ENCODE results near the gene ZFYVE19. TPM values are rescaled to one million over a fixed set of nuclear protein-coding genes. Genes with fewer than 3 reads are reported as not detected.
"Not testable (repeated sequence)": the region's sequence is repeated elsewhere in the genome, so short reads cannot be mapped to it uniquely, and the experiment has no call there.

Gene ZFYVE19
- total RNA-seq, 1 donor from 2014 or later: 35.4 TPM

DNA sequence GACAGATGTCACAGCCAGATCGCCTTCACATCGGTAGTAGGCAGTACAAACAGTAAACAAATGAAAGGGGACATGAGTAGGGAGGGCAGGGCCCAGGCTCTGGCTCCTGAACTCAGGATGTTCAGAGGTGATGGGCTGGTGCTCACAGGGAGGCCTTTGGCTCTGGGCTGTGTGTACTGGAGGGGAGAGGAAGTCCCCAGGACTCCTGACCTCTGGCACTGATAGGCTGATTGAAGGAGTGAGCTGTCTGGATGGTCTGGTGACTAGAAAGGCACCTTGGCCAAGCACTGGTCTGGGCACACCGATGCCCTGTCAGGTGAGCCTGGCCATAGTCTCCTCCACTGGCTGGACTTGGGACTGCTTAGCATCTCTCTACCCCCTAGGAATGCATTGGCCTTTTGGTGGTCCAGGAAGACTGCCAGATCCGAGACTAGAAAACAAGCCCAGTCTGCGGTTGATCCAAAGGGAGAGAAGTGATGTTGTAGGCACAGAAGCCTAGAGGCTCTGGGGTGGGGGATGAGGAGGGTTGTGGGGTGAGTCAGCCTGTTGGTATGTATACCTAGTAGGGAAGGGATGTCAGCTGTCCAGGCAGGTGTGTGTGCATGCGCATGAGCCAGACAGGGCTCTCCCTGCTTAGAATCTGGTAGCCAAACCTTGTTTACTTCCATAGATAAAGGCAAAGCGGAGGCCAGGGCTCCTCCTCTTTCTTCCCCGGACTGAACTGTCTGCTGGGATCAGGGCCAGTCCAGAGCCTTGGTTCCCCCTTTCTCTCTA lies 38.8 kb downstream of the ZFYVE19 start:
- intact Hi-C loops (cut with micrococcal nuclease): no loop called here

DNA sequence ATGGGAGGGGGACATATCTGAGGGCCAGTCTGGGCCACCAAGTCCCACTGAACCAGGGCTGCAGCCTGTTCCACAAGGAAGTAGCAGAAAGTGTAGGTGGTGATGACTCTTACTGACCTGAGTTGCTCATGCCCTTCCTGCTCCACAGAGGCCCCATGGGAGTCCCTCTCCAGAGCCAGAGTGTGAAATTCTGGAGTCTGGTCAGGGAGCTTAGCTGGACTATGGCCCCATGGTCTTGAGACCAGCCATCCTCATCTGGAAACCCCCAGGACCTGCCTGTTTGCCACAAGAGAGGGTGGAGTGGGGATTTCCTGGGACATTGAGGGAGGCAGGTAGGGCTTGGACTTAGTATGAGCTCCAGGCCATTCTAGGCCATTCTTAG lies 39.9 kb downstream of the ZFYVE19 start:
- intact Hi-C loops (cut with micrococcal nuclease): no loop called here

DNA sequence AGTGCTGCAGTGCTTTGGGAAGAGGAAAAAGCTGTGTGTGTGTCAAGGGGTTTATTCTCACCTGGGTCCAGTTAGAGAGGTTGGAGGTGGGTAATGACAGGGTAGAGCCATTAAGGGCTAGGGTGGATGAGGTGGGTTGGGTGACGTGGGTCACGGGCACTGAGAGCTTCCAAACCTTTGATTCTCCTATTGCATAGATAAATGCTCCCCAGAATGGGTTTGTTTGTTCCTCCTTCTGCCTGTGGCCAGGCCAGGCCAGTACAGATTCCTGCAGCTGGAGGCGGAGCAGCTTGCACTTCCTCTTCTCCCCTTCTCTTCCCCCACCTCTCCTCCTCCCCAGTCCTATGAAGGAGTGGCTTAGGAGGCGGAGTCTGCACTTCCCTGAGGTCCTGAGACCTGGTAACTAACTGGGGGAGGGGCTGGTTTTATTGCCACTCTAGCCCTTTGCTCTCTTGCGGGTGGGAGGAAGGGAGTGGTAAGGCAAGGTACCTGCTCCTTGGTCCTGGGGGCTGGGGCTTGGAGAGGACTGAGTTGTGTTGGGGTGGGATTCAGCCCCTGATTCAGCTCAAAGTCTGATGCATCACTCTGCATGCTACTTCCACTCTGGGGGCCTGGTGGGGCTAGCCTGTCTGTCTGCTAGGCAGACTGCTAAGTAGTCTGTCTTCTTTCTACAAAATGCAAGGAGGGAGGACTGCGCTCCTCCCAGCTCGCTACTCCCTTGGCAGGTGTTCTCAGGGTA lies 40.5 kb downstream of the ZFYVE19 start:
- intact Hi-C loops (cut with micrococcal nuclease): no loop called here

DNA sequence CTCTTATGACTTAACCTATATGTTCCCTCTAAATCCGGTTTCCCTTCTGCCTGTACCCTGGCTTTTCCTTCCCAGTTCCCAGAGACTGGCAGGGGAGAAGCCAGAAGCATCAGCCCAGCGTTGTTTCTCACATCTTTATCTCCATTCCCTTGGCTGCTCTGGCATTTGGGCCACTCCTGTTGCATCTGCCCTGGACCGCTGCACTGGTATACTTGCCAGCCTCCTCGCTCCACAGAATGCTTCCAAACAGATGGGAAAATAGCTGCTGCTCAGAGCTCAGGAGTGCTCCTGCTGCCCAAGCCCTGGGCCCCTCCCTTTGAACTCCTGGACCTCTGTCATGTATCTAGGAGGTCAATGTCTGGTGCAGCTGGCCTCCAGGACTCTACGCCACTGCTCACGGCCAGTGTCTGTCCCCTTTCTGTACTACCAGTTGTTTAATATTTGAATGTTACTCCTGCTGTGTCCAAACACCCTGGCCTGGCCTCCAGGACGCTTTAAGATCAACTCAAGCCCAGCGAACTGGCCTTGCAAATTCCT lies 43.8 kb downstream of the ZFYVE19 start:
- intact Hi-C loops (cut with micrococcal nuclease): no loop called here

DNA sequence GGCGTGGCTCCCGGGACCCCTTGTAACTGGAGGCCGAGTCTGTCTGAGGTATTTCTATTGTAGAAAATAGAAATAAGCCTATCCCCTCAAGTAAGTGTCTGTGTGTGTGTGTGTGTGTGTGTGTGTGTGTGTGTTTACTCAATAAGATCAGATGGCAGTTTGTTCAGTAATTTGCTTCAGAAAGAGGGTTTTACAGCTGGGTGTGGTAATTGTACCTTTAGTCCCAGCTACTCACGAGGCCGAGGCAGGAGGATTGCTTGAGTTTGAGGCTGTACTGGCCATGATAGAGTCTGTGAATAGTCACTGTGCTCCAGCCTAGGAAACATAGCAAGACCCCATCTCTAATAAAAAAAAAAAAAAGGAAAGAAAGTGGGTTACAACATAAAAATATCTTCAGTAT lies 45.6 kb downstream of the ZFYVE19 start:
- intact Hi-C loops (cut with micrococcal nuclease): no loop called here

DNA sequence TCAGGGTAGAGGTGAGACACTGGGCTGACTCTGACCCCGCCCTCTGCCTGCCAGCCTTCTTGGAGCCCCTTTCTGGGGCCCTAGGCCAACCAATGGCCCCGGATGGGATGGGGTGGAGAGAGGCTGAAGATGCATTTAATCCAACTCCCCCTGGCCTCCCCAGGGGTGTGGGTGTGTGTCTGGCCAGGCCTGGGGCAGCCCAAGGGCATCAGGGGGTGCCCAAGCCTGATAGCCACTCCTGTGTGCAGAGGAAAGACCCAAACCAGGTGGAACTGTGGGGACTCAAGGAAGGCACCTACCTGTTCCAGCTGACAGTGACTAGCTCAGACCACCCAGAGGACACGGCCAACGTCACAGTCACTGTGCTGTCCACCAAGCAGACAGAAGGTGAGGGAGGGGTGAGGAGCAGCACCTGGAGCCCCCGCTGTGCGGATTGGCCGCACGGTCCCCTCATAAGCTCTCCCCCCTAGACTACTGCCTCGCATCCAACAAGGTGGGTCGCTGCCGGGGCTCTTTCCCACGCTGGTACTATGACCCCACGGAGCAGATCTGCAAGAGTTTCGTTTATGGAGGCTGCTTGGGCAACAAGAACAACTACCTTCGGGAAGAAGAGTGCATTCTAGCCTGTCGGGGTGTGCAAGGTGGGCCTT lies 46.5 kb downstream of the ZFYVE19 start:
- intact Hi-C loops (cut with micrococcal nuclease): no loop called here

DNA sequence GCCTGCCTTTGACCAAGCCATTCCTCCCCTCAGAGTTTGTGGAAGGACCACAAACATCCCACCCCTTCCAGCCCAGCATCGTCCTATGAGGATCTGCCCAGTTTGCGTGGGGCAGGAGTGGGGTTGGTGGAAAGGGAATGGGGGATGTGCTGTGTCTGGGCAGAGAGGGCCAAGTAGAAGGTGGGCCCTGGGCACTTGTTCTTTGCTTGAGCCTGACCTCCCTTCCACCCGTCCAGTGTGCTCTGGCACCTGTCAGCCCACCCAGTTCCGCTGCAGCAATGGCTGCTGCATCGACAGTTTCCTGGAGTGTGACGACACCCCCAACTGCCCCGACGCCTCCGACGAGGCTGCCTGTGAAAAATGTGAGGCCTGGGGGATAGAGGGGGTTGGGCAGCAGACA lies 47.3 kb downstream of the ZFYVE19 start:
- intact Hi-C loops (cut with micrococcal nuclease): no loop called here

DNA sequence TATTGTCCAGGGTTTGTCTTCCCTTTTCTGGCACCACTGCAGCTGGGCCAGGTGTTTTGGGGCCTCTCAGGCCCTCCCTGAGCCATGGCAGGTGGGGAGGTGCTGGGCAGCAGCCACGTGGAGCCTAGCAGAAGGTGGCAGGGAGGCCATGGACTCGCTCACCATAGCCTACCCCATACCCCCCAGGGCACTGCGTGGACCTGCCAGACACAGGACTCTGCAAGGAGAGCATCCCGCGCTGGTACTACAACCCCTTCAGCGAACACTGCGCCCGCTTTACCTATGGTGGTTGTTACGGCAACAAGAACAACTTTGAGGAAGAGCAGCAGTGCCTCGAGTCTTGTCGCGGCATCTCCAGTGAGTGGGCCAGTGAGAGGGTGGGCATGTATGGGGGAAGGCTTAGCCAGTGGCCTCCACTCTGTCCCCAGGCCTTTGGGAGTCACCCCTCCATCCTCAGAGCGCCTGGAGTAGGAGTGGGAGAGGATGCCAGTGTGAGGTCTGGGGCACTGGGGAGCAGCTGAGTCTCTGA lies 48.9 kb downstream of the ZFYVE19 start:
- intact Hi-C loops (cut with micrococcal nuclease): no loop called here

DNA sequence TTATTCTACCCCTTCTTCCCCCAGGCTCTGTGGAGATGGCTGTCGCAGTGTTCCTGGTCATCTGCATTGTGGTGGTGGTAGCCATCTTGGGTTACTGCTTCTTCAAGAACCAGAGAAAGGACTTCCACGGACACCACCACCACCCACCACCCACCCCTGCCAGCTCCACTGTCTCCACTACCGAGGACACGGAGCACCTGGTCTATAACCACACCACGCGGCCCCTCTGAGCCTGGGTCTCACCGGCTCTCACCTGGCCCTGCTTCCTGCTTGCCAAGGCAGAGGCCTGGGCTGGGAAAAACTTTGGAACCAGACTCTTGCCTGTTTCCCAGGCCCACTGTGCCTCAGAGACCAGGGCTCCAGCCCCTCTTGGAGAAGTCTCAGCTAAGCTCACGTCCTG lies 49.9 kb downstream of the ZFYVE19 start:
- intact Hi-C loops (cut with micrococcal nuclease): no loop called here

DNA sequence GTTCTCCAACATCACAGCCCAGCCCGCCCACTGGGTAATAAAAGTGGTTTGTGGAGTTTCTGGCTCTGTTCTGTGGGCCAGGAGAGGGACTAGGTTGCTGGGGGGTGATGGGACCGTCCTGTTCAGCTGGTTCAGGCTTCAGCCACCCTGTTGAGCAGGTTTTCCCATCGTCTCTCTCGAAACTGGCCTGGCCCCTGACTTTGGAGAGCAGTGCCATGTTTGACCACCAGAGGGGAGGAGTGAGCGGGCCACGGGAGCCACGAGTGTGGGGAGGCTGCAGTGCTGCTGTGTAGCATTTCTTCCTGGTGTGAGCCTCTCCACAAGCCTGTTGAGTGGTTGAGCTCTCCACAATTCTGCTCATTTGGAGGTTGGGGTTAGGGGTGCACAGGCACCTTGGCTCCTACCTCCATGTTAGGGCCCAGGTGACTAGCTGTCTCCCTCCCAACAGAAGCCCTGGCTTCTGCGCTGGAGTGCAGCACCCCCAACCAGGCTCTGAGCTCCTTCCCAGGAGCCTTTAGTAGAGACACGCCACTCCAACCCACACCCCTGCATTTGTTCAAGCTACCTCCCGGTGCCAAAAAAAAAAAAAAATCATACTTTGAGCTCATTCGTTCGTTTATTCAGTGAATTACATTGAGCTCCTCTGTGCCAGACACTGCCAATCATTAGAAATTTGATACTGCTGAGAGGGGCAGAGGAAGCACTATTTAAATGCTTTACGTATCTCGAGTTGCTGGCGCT lies 50.9 kb downstream of the ZFYVE19 start:
- intact Hi-C loops (cut with micrococcal nuclease): no loop called here

DNA sequence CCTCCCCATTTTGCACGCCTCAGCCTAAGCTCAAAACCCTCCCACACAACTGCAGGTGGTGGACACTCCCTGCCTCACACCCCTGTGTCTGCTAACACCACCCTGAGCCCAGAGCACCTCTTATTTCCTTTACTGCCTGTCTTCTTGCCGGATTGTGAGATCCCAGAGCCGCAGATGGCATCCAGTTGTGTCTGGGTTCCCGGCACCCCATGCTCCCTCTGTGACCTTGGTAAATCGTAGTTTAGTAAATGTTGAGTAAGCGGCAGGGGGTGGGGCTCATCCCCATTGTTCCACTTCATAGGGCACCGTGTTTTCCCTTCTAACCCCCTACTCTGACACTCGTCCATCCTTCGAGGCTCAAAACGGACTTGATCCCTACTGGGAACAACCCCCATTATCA lies 51.8 kb downstream of the ZFYVE19 start:
- intact Hi-C loops (cut with micrococcal nuclease): loop anchor here (1.0 kb wide), 1 partner anchor 36 kb away; the partner anchor contains the start of gene VPS18

DNA sequence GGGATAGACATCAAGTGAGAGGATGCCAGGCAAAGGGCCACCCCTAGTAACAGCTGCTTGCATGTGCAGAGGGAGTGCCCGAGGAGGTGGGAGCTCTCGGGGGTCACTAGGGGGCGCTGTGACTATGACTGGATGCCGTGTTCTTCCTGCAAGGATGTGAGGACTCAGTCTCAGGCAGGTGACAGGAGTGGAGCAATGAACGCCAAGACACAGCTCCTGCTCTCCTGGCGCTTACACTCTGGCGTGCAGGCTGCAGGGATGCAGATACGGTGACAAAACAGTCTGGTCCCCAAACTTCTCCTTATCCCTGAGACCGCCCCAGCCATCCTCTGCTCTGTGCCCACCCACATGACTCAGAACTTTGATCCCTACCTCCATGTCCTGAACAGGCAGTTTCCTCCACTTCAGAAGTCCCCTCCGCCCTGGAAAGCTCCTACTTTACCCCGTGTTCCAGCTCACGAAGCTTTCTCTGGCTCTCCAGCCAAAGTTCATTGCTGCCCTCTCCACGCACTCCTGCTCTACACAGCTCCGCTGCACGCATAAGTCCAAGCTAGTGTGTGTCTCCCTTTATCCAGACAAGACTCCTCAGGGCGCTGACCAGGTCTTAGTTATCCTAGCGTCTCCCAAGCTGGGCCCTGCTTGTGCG lies 52.4 kb downstream of the ZFYVE19 start:
- intact Hi-C loops (cut with micrococcal nuclease): loop anchor here (1.0 kb wide), 1 partner anchor 35 kb away; the partner anchor contains the start of gene VPS18

DNA sequence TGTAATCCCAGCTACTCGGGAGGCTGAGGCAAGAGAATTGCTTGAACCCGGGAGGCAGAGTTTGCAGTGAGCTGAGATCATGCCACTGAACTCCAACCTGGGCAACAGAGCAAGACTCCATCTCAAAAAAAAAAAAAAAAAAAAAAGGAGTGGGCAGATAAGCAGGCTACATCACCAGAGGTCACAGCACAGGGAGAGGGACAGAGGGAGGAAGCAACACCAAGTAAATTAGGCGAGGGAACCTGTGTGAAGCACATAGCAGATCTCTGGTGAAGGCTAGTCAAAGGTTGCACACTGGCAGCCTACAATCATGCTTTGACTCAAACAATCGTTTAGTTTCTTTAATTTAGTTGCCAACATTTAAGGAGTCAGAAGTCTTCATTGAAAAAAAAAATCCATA lies 54.3 kb downstream of the ZFYVE19 start:
- intact Hi-C loops (cut with micrococcal nuclease): not testable (repeated sequence)

DNA sequence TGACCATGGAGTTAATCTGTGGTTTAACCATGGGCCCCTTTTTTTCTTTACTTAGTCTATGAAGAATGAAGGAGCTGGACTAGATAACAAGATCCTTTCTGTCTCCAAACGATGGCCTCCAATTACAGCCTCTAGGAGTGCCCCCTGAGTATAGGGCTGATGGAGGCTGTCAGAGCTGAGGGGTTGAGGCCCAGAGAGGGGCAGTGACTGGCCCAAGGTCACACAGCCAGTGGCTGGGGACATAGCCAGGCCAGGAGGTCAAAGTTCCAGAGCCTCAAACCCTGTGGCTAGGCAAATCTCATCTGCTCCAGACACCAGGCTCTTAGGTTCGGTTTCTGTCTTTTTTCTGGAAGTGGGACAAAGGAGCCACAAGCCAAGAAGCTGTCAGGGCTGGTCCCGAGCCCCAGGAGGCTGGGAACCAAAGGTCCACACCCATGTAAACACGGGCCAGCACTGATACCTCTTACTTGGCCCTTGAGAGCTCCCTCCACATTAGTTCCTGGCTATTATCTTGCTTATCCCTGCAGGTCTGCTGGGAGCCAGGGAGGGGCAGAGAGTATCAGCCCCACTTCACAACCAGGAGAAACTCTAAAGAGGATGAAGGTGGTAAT lies 56.9 kb downstream of the ZFYVE19 start:
- intact Hi-C loops (cut with micrococcal nuclease): no loop called here

Other genes starting within 250 kb of the ZFYVE19 start
- 23.8 and 25.0 TPM in 2 replicates for gene CCDC32, start 242.0 kb upstream of the ZFYVE19 start, total RNA-seq
- gene RPUSD2, start 237.8 kb upstream of the ZFYVE19 start, total RNA-seq: 13.5 and 14.2 TPM in 2 replicates
- 51.7 and 53.0 TPM in 2 replicates for gene KNL1, start 212.8 kb upstream of the ZFYVE19 start, total RNA-seq
- gene RAD51, start 111.9 kb upstream of the ZFYVE19 start, total RNA-seq: 64.7 and 64.9 TPM in 2 replicates
- 35.7 and 37.9 TPM in 2 replicates for gene RMDN3, start 51.8 kb upstream of the ZFYVE19 start, total RNA-seq
- gene GCHFR, start 43.0 kb upstream of the ZFYVE19 start, total RNA-seq: 40.3 and 41.4 TPM in 2 replicates
- gene C15orf62, start 37.1 kb upstream of the ZFYVE19 start, total RNA-seq: 0.89 and 1.4 TPM in 2 replicates
- gene DNAJC17, start 384 bp downstream of the ZFYVE19 start, total RNA-seq: 41.5 and 43.2 TPM in 2 replicates
- not detected in 2 replicates for gene PPP1R14D, start 21.6 kb downstream of the ZFYVE19 start, total RNA-seq
- 3.6 and 3.7 TPM in 2 replicates for gene SPINT1, start 37.0 kb downstream of the ZFYVE19 start, total RNA-seq
- 0.09 and 0.11 TPM in 2 replicates for gene RHOV, start 67.1 kb downstream of the ZFYVE19 start, total RNA-seq
- 15.6 and 16.8 TPM in 2 replicates for gene VPS18, start 87.4 kb downstream of the ZFYVE19 start, total RNA-seq
- gene DLL4, start 122.3 kb downstream of the ZFYVE19 start, total RNA-seq: not detected in 2 replicates
- 2.7 and 3.6 TPM in 2 replicates for gene CHAC1, start 146.4 kb downstream of the ZFYVE19 start, total RNA-seq